HepG2 (cell line): Measurements from ENCODE around the gene SCEL. TPM values are rescaled to one million over a fixed set of nuclear protein-coding genes. Genes with fewer than 3 reads are reported as not detected.

Experiments
- ATAC-seq: fragments of 200-7000 bp; cut with Tn5 transposase; 3 replicates; pipeline ENCODE4 v1.9.1; 2020; ENCODE audit warnings: mild to moderate bottlenecking, moderate library complexity
- BruUV-seq: library from RNA; stranded (reverse); fragments of 400-500 nt; replicated peaks from 2 replicates; lab custom pipeline; 2021; lab: Mats Ljungman, UMichigan
- CTCF ChIA-PET: fragments of 300-600 bp; formaldehyde crosslinking; extraction: SDS; loops from one replicate; lab custom pipeline; 2021; ENCODE audit warnings: low total read pairs, inconsistent platforms, low intra/inter-chr PET ratio; lab: Yijun Ruan, JAX
- POLR2A ChIA-PET: fragments of 350-600 bp; sonication (Branson Sonifier 250); formaldehyde crosslinking; loops from one replicate; lab custom pipeline; 2020; ENCODE audit warnings: antibody characterized with exemption, inconsistent platforms; lab: Yijun Ruan, JAX
- DNase-seq: peaks from one replicate; pipeline ENCODE4 v3.0.0-alpha.2; 2015; ENCODE audit warnings: low spot score
- FAIRE-seq: peaks from 3 replicates; lab custom pipeline; 2011; peaks lifted over from hg19 to GRCh38; lab: Jason Lieb, UNC
- H2AFZ ChIP-seq: one replicate; pipeline ENCODE4 v1.6.1; 2011; ENCODE audit warnings: low read length, inconsistent platforms
- H3K27ac ChIP-seq: fragments of 300-600 bp; 3 replicates; pipeline ENCODE4 v1.8.0; 2011; ENCODE audit warnings: mixed run types, mild to moderate bottlenecking, mixed read lengths, low read length, inconsistent platforms; ENCODE audit not compliant: insufficient read depth; ENCODE audit errors: extremely low read length
- H3K27me3 ChIP-seq, 2 experiments: fragments of 200-600 bp in 1 of 2; 2 replicates in 1 of 2; 3 replicates in 1 of 2; pipeline versions ENCODE4 v1.6.0 to v1.8.0; 2011; ENCODE audit warnings: low read length in 2 of 2, mild to moderate bottlenecking in 2 of 2, moderate library complexity in 2 of 2, inconsistent platforms in 1 of 2; ENCODE audit not compliant: insufficient read depth in 2 of 2, control insufficient read depth in 1 of 2
- H3K36me3 ChIP-seq, 2 experiments: fragments of 200-600 bp in 1 of 2; replicated peaks in 1 of 2; 2 replicates in 1 of 2; 3 replicates in 1 of 2; pipeline versions ENCODE4 v1.5.1 to v1.8.0; 2011; ENCODE audit warnings: low read length in 2 of 2, inconsistent platforms in 1 of 2; ENCODE audit not compliant: insufficient read depth in 2 of 2, control insufficient read depth in 1 of 2
- H3K4me1 ChIP-seq: 2 replicates; pipeline ENCODE4 v1.5.1; 2012; ENCODE audit warnings: low read length, inconsistent platforms; ENCODE audit not compliant: insufficient read depth
- H3K4me2 ChIP-seq: 2 replicates; pipeline ENCODE4 v1.6.0; 2011; ENCODE audit warnings: low read depth, low read length, inconsistent platforms
- H3K4me3 ChIP-seq, 3 experiments: fragments of 200-600 bp in 1 of 3; sonication (generic), shearing (Covaris generic) in 1 of 3; replicated peaks in 1 of 3; 2 replicates each; pipeline ENCODE4 v1.5.1; 2011 to 2016; ENCODE audit warnings: low read length in 3 of 3, inconsistent platforms in 2 of 3, low read depth in 2 of 3, mild to moderate bottlenecking in 2 of 3, control low read depth in 1 of 3, mixed read lengths in 1 of 3; ENCODE audit not compliant: insufficient read depth in 1 of 3
- H3K79me2 ChIP-seq: one replicate; pipeline ENCODE4 v1.6.1; 2011; ENCODE audit warnings: low read length, inconsistent platforms; ENCODE audit not compliant: insufficient read depth
- H3K9ac ChIP-seq: 2 replicates; pipeline ENCODE4 v1.6.0; 2011; ENCODE audit warnings: mild to moderate bottlenecking, low read depth, low read length, inconsistent platforms; ENCODE audit not compliant: insufficient read depth
- H3K9me3 ChIP-seq: 2 replicates; pipeline ENCODE4 v1.5.1; 2012; ENCODE audit warnings: mild to moderate bottlenecking, low read length
- H4K20me1 ChIP-seq: 2 replicates; pipeline ENCODE4 v1.6.0; 2011; ENCODE audit warnings: inconsistent platforms, mild to moderate bottlenecking, low read length, moderate library complexity; ENCODE audit not compliant: insufficient read depth
- CSRNP2 ChIP-seq: sonication (generic); formaldehyde crosslinking; conservative IDR thresholded peaks from 2 replicates; pipeline ENCODE4 v1.8.0; 2022; ENCODE audit warnings: low read depth, missing genetic modification reagents
- DBP ChIP-seq: sonication (generic); formaldehyde crosslinking; IDR thresholded peaks from 2 replicates; pipeline ENCODE4 v1.4.0; 2020; ENCODE audit warnings: missing genetic modification reagents; ENCODE audit errors: not compliant biosample characterization
- E2F5 ChIP-seq: sonication (generic); formaldehyde crosslinking; conservative IDR thresholded peaks from 2 replicates; pipeline ENCODE4 v1.4.0; 2020; ENCODE audit warnings: missing genetic modification reagents
- JDP2 ChIP-seq: sonication (generic); formaldehyde crosslinking; IDR thresholded peaks from 2 replicates; pipeline ENCODE4 v1.8.1; 2022; ENCODE audit warnings: missing genetic modification reagents, borderline replicate concordance
- KLF12 ChIP-seq: sonication (generic); formaldehyde crosslinking; IDR thresholded peaks from 2 replicates; pipeline ENCODE4 v1.4.0; 2020; ENCODE audit warnings: missing genetic modification reagents, borderline replicate concordance
- MTA3 ChIP-seq: sonication (generic); formaldehyde crosslinking; IDR thresholded peaks from 2 replicates; pipeline ENCODE4 v1.4.0; 2020; ENCODE audit warnings: missing genetic modification reagents
- NCOA5 ChIP-seq: sonication (generic); formaldehyde crosslinking; IDR thresholded peaks from 2 replicates; pipeline ENCODE4 v1.4.0; 2020; ENCODE audit warnings: missing genetic modification reagents
- TOPORS ChIP-seq: sonication (generic); formaldehyde crosslinking; IDR thresholded peaks from 2 replicates; pipeline ENCODE4 v1.8.0; 2023; ENCODE audit warnings: mild to moderate bottlenecking, missing genetic modification reagents
- ZBTB43 ChIP-seq: sonication (generic); formaldehyde crosslinking; conservative IDR thresholded peaks from 2 replicates; pipeline ENCODE4 v1.4.0; 2020; ENCODE audit warnings: missing genetic modification reagents
- ZFP1 ChIP-seq: IDR thresholded peaks from 2 replicates; pipeline ENCODE4 v1.6.1; 2016
- ZNF576 ChIP-seq: sonication (generic); formaldehyde crosslinking; IDR thresholded peaks from 2 replicates; pipeline ENCODE4 v1.4.0; 2020; ENCODE audit warnings: mild to moderate bottlenecking, missing genetic modification reagents
- WGBS: methylation state at CpG from one replicate; pipeline ENCODE4 v1.1.6; 2017; ENCODE audit warnings: low lambda C conversion rate; 5-methylcytosine and 5-hydroxymethylcytosine counted together
- in situ Hi-C: cut with HindIII; loops from 2 replicates; pipeline ENCODE4 v1.10.0; 2017; ENCODE audit warnings: low pct_unique_long_range_greater_than_20kb; ENCODE audit not compliant: extremely low pct_ligation_motif_present
- intact Hi-C: fragments of 100-400 bp; cut with micrococcal nuclease; formaldehyde crosslinking; loops from one replicate; pipeline ENCODE4 v1.10.0; 2022; ENCODE audit not compliant: unreplicated experiment
- polyA plus RNA-seq, 8 experiments: library from polyadenylated mRNA; depleted of rRNA in 3 of 8; stranded (reverse) in 7 of 8; unstranded in 1 of 8; fragments of >200 nt; fragmentation: Illumina TruSeq in 4 of 8; extraction: Trizol in 4 of 8; gene quantifications; 2 replicates each; pipeline versions ENCODE4 v1.2.1 to v1.2.3, GENCODE V29; 2011 to 2016; ENCODE audit warnings: low read depth in 4 of 8, missing spikeins in 1 of 8, mixed read lengths in 1 of 8; ENCODE audit not compliant: insufficient read depth in 1 of 8
- small RNA-seq, 3 experiments: library from RNA; depleted of rRNA; stranded (forward); fragments of <200 nt; gene quantifications; one replicate each; pipeline ENCODE3, GENCODE V24; 2012; ENCODE audit warnings: low read depth in 2 of 3, low replicate concordance in 1 of 3; ENCODE audit not compliant: insufficient read length in 3 of 3, insufficient read depth in 2 of 3
- total RNA-seq, 5 experiments: library from RNA; depleted of rRNA; stranded (reverse); fragments of >200 nt; fragmentation: Illumina TruSeq; extraction: Trizol; gene quantifications; 2 replicates each; pipeline ENCODE4 v1.2.3, GENCODE V29; 2016; ENCODE audit warnings: low read depth in 1 of 5

The SCEL gene
- total and polyA plus RNA-seq, 2 of the 13 experiments (the other 11 are each of a cell fraction or from before 2014, with no cell fraction given): not detected

GRCh38 chr13:77693449-77693940 lies 158.0 kb downstream of the SCEL start:
- WGBS: 30% methylated on average over 2 of the region's 2 CpGs
- Histone ChIP-seq H4K20me1 (no peaks in the 10 kb centered on the region), H3K79me2 (no peaks in the 10 kb centered on the region), H3K4me1 (peaks cover 11% of the 10 kb centered on the region; the same call in 1 of the 2 replicates), H2AFZ (no peak overlapping the region), H3K36me3 (no peaks in the 10 kb centered on the region), H3K9me3 (no peaks in the 10 kb centered on the region), H3K27ac (no peak overlapping the region), H3K4me3 (no peak overlapping the region), H3K9ac (no peak overlapping the region), H3K4me2 (no peak overlapping the region), H3K27me3 (peaks cover 2 to 12% of the 10 kb centered on the region in 2 experiments; a peak in 3 of 5 replicates)
- DNase-seq: no peak
- TF ChIP-seq MTA3: no peak
- TF ChIP-seq ZNF576: no peak
- no peak for TF ChIP-seq KLF12 (CRISPR knock-in tag)
- TF ChIP-seq TOPORS (CRISPR knock-in tag): no peak
- TF ChIP-seq ZFP1 (CRISPR knock-in tag): no peak
- TF ChIP-seq CSRNP2 (CRISPR knock-in tag): no peak
- no peak for TF ChIP-seq DBP (CRISPR knock-in tag)
- TF ChIP-seq NCOA5 (CRISPR knock-in tag): no peak
- TF ChIP-seq E2F5 (CRISPR knock-in tag): no peak
- TF ChIP-seq ZBTB43 (CRISPR knock-in tag): no peak
- no peak for TF ChIP-seq JDP2 (CRISPR knock-in tag)
- intact Hi-C loops: no loop called here
- FAIRE-seq: no peak
- CTCF ChIA-PET: no interaction called here
- no peak for ATAC-seq
- POLR2A ChIA-PET: no interaction called here
- no TSS peak for BruUV-seq
- in situ Hi-C loops: no loop called here

Small RNAs within 50 kb of the gene (small RNA-seq; reads per million reads assigned to genes)
- gene RNY3P7 (0 reads per million in 3 experiments), gene SPTLC1P5 (0 reads per million in 3 experiments)

Other genes starting within 250 kb of the SCEL start
- gene MYCBP2, start 208.6 kb upstream of the SCEL start, total RNA-seq (2016; rRNA removed; fragmentation: Illumina TruSeq; extraction: Trizol): 35.3 and 62.5 TPM in 2 replicates
- 14.4 and 16.3 TPM in 2 replicates for gene MYCBP2, start 208.6 kb upstream of the SCEL start, polyA plus RNA-seq (2011; rRNA removed)
- 4.5 and 4.8 TPM in 2 replicates for gene SLAIN1, start 162.0 kb downstream of the SCEL start, total RNA-seq (2016; rRNA removed; fragmentation: Illumina TruSeq; extraction: Trizol)
- 1.2 and 1.8 TPM in 2 replicates for gene SLAIN1, start 162.0 kb downstream of the SCEL start, polyA plus RNA-seq (2011; rRNA removed)